CD4-positive, alpha-beta T cell (primary cell): ENCODE results near the gene ATAD2B. TPM values are rescaled to one million over a fixed set of nuclear protein-coding genes. Genes with fewer than 3 reads are reported as not detected.

Source experiments
- ATAC-seq: fragments of 200-7000 bp; cut with Tn5 transposase; one replicate; pipeline ENCODE4 v1.10.0; 2022; ENCODE audit warnings: mild to moderate bottlenecking; ENCODE audit not compliant: poor library complexity
- CTCF ChIA-PET: fragments of 350-600 bp; sonication (Branson Sonifier 250); formaldehyde crosslinking; loops from one replicate; lab custom pipeline; 2021; ENCODE audit warnings: antibody characterized with exemption, inconsistent platforms; lab: Charles Lee
- POLR2A ChIA-PET: fragments of 350-600 bp; sonication (Branson Sonifier 250); formaldehyde crosslinking; loops from one replicate; lab custom pipeline; 2021; ENCODE audit warnings: antibody characterized with exemption, inconsistent platforms; lab: Charles Lee
- DNase-seq, 14 experiments: peaks; one replicate each; pipeline ENCODE4 v3.0.0-alpha.2; 2013 to 2020; ENCODE audit warnings: mixed read lengths in 2 of 14
- H3K27ac ChIP-seq, 2 donors: one replicate each; pipeline versions ENCODE4 v1.5.1 to v1.7.0; 2013; ENCODE audit warnings: low read length in 2 of 2, low read depth in 1 of 2, mild to moderate bottlenecking in 1 of 2
- H3K27me3 ChIP-seq, 2 experiments: 1 replicate in 1 of 2; 2 replicates in 1 of 2; pipeline versions ENCODE4 v1.6.1 to v1.7.0; 2013; ENCODE audit warnings: low read length in 2 of 2, control low read depth in 1 of 2, mild to moderate bottlenecking in 1 of 2, moderate library complexity in 1 of 2; ENCODE audit not compliant: insufficient read depth in 2 of 2, control insufficient read depth in 1 of 2
- H3K36me3 ChIP-seq: one replicate; pipeline ENCODE4 v1.6.1; 2013; ENCODE audit warnings: low read length, control low read depth; ENCODE audit not compliant: insufficient read depth
- H3K4me1 ChIP-seq: one replicate; pipeline ENCODE4 v1.6.1; 2013; ENCODE audit warnings: low read length, control low read depth; ENCODE audit not compliant: insufficient read depth
- H3K4me3 ChIP-seq: one replicate; pipeline ENCODE4 v1.5.1; 2013; ENCODE audit warnings: mild to moderate bottlenecking, low read length, moderate library complexity
- H3K9me3 ChIP-seq, 2 experiments: 1 replicate in 1 of 2; 2 replicates in 1 of 2; pipeline versions ENCODE4 v1.6.1 to v1.7.0; 2013; ENCODE audit warnings: low read length in 2 of 2, mild to moderate bottlenecking in 2 of 2, control low read depth in 1 of 2, moderate library complexity in 1 of 2; ENCODE audit not compliant: control insufficient read depth in 1 of 2, insufficient read depth in 1 of 2
- H3K27ac Mint-ChIP-seq: one replicate; pipeline ENCODE4 v1.8.0; 2020; ENCODE audit warnings: mixed read lengths
- H3K27me3 Mint-ChIP-seq: one replicate; pipeline ENCODE4 v1.8.0; 2021; ENCODE audit warnings: mixed read lengths
- H3K36me3 Mint-ChIP-seq: one replicate; pipeline ENCODE4 v1.8.0; 2021; ENCODE audit warnings: low read depth, mixed read lengths
- H3K4me1 Mint-ChIP-seq: one replicate; pipeline ENCODE4 v1.8.0; 2021; ENCODE audit warnings: low read depth, mixed read lengths
- H3K4me3 Mint-ChIP-seq: one replicate; pipeline ENCODE4 v1.8.0; 2020; ENCODE audit warnings: mild to moderate bottlenecking, mixed read lengths
- H3K9me3 Mint-ChIP-seq: one replicate; pipeline ENCODE4 v1.8.0; 2020; ENCODE audit warnings: mixed read lengths
- intact Hi-C, 2 experiments: fragments of 100-400 bp; cut with DNase I in 1 of 2; cut with micrococcal nuclease in 1 of 2; formaldehyde crosslinking; loops; one replicate each; pipeline versions ENCODE4 v1.15.1 to v1.9.0; 2023 to 2025; cut with DNase I, micrococcal nuclease
- total RNA-seq, 174 experiments: library from RNA in 2 of 174; stranded (reverse) in 2 of 174; gene quantifications; one replicate each; pipeline ENCODE4 v1.2.3 and lab custom pipeline; 2021 to 2026
- TF ChIP-seq, protein P1 (sequence below): fragments of 200-600 bp; IDR thresholded peaks from one replicate; pipeline ENCODE4 v1.8.0; 2022; ENCODE audit warnings: antibody characterized with exemption, mild to moderate bottlenecking

The ATAD2B gene
- total RNA-seq, 2 experiments from 2014 or later: 30.7 to 35.4 TPM

DNA sequence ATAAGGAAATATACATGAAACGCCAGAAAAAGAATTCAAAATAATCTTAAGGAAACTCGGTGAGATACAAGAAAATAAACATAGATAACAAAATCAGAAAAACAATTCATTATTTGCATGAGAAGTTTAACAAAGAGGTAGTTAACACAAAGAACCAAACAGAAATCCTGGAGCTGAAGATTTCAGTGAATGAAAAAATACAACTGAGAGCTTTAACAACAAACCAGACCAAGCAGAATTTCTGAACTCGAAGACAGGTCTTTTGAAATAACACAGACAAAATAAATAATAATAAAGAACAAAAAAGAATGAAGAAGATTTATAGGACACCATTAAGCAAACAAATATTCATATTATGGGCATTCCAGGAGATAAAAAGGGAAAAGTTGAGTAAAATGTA is 204.7 kb downstream of the ATAD2B start:
- Mint-ChIP-seq H3K4me1 (no peaks in the 10 kb centered on the region), H3K27me3 (no peaks in the 10 kb centered on the region), H3K27ac (no peak overlapping the region), H3K36me3 (peaks cover 99% of the 10 kb centered on the region), H3K9me3 (peaks cover 20% of the 10 kb centered on the region), H3K4me3 (no peak overlapping the region)
- H3K9me3 ChIP-seq: peaks cover 19 to 20% of the 10 kb centered on the region in 2 experiments
- TF ChIP-seq, protein P1, sequence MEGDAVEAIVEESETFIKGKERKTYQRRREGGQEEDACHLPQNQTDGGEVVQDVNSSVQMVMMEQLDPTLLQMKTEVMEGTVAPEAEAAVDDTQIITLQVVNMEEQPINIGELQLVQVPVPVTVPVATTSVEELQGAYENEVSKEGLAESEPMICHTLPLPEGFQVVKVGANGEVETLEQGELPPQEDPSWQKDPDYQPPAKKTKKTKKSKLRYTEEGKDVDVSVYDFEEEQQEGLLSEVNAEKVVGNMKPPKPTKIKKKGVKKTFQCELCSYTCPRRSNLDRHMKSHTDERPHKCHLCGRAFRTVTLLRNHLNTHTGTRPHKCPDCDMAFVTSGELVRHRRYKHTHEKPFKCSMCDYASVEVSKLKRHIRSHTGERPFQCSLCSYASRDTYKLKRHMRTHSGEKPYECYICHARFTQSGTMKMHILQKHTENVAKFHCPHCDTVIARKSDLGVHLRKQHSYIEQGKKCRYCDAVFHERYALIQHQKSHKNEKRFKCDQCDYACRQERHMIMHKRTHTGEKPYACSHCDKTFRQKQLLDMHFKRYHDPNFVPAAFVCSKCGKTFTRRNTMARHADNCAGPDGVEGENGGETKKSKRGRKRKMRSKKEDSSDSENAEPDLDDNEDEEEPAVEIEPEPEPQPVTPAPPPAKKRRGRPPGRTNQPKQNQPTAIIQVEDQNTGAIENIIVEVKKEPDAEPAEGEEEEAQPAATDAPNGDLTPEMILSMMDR: no peak
- ChIA-PET POLR2A (no interaction called here), CTCF (no interaction called here)
- no peaks in the 10 kb centered on the region for H3K27me3 ChIP-seq
- no peak for ATAC-seq
- H3K4me3 ChIP-seq: no peak overlapping the region
- intact Hi-C loops: no loop called here
- H3K27ac ChIP-seq: no peak overlapping the region
- H3K4me1 ChIP-seq: no peaks in the 10 kb centered on the region
- no peak for DNase-seq
- peaks cover 17% of the 10 kb centered on the region for H3K36me3 ChIP-seq

DNA sequence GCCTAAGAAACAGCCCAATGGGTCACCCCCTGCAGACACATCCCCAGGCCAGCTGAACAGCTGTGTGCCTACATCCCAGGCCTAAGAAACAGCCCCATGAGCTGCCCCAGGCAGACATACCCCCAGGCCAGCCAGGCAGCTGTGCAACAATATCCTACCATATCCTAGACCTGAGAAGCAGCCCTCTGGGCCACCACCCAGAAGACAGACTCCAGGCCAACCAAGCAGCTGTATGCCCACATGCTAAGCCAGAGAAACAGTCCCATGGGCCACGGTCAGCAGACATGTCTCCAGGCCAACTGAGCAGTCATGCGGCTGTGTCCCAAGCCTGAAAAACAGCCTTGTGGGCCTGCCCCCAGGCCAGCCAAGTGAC is 205.5 kb downstream of the ATAD2B start:
- H3K4me3 ChIP-seq: no peak overlapping the region
- Mint-ChIP-seq H3K27ac (no peak overlapping the region), H3K4me1 (no peaks in the 10 kb centered on the region), H3K36me3 (peaks cover 99% of the 10 kb centered on the region), H3K27me3 (no peaks in the 10 kb centered on the region), H3K9me3 (peaks cover 17% of the 10 kb centered on the region), H3K4me3 (no peak overlapping the region)
- H3K4me1 ChIP-seq: no peaks in the 10 kb centered on the region
- H3K36me3 ChIP-seq: peaks cover 21% of the 10 kb centered on the region
- peaks cover 19 to 20% of the 10 kb centered on the region in 2 experiments for H3K9me3 ChIP-seq
- ATAC-seq (no peak), DNase-seq (no peak)
- H3K27me3 ChIP-seq: no peaks in the 10 kb centered on the region
- no peak overlapping the region for H3K27ac ChIP-seq
- POLR2A ChIA-PET: no interaction called here
- intact Hi-C loops: no loop called here
- TF ChIP-seq, protein P1: no peak
- CTCF ChIA-PET: no interaction called here

DNA sequence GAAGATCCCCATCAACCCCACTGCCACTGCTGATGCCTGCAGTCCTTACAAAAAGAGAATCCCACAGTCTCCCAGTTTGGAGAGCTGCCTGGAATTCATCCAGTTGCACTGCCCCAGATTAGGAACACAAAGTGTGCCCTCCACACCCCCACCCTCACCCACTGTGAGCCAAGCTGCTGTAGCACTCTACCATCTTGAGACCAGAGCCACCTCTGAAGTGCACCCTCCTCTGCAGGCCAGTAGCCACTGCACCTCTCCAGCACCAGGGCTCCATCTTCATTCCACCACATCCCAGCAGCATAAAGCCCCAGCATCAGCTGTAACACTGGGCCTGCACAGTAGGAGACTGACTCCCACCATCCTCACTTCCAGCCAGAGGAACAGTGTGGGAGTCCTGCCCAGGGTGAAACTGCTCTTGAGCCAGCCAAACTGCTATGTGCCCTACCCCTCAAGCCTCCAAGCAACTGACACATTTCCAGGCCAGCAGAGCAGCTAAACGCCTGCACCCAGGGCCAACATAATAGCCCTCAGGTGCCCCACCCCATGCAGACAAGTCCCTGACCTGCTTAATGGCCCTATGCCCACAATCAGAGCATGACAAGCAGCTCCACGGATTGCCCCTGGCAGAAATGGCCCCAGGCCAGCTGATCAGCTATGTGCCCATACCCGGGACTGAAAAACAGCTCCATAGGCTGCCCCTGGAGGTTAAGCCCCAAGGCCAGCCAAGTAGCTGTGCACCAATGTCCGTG is 206.0 kb downstream of the ATAD2B start:
- peaks cover 99% of the 10 kb centered on the region for H3K36me3 Mint-ChIP-seq
- DNase-seq (no peak), ATAC-seq (no peak)
- no peaks in the 10 kb centered on the region for H3K4me1 Mint-ChIP-seq
- Histone ChIP-seq H3K4me1 (no peaks in the 10 kb centered on the region), H3K4me3 (no peak overlapping the region), H3K9me3 (peaks cover 19 to 20% of the 10 kb centered on the region in 2 experiments), H3K27ac (no peak overlapping the region), H3K36me3 (peaks cover 18% of the 10 kb centered on the region), H3K27me3 (no peaks in the 10 kb centered on the region)
- intact Hi-C loops: no loop called here
- no peak overlapping the region for H3K27ac Mint-ChIP-seq
- peaks cover 16% of the 10 kb centered on the region for H3K9me3 Mint-ChIP-seq
- H3K4me3 Mint-ChIP-seq: no peak overlapping the region
- H3K27me3 Mint-ChIP-seq: no peaks in the 10 kb centered on the region
- CTCF ChIA-PET: no interaction called here
- POLR2A ChIA-PET: no interaction called here
- TF ChIP-seq, protein P1: no peak
